Measurements from ENCODE around the gene PTGIS.

- TF ChIP-seq POLR2A (IDR thresholded peaks at IDR 0.05) (no peak), CTCF (IDR thresholded peaks at IDR 0.05) (no peak), POLR2AphosphoS5 (IDR thresholded peaks at IDR 0.05) (no peak)
Measured at GRCh38 chr20:49529470-49529869, 38.5 kb downstream of the PTGIS start.

Measured in prostate gland (tissue), 2 donors.